SHP77 treated with DMSO at 0.1 percent for 48 hours (cell line): Measurements from ENCODE around the gene KRT4.

Source experiments
- DNase-seq: peaks from one replicate; lab custom pipeline; 2025; lab: John Stamatoyannopoulos, UW

The KRT4 gene

GRCh38 chr12:52792185-52793029, 21.5 kb downstream of the KRT4 start:
- no peak for DNase-seq

- no peak for DNase-seq
Observed at GRCh38 chr12:52791271-52792184, 22.4 kb downstream of the KRT4 start.

DNA sequence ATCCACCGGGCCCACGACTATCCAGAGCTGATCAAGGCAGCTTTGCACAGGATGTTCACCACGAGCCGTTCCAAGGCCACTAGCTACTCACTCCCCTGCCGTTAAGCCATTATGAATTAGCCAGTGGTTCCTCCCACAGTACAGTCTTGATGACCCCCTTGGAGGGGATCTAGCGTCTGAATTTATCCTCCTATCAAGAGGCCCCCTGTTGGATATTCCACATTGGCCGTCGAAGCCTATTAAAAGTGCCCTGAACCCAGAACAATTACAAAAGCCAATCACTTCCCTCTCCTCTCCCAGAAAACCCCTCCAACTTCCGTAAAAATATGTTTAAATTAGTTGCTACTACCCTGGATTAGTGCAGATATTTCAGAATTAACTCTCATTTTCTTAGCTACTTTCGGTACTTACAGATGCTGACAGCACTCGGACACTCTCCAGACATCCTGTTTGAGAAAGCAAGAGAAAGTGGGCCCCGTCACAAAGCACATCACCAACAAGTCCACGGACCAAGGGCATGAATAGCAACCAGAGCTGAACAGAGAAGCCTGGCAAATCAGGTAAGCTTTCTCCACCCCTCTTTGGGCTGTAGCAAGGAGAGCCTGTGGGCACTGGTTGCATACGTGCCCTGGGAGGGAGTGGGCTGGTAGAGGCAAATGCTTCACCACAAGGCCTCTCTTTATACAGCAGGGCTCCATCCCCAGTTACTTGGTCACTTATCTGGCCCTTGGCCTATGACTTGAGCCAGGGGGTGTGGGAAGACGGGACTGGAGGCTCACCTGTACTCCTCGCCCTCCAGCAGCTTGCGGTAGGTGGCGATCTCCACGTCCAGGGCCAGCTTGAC, 23.3 kb downstream of the KRT4 start:
- no peak for DNase-seq

GRCh38 chr12:52789637-52790426, 24.1 kb downstream of the KRT4 start:
- DNase-seq = no peak

DNA sequence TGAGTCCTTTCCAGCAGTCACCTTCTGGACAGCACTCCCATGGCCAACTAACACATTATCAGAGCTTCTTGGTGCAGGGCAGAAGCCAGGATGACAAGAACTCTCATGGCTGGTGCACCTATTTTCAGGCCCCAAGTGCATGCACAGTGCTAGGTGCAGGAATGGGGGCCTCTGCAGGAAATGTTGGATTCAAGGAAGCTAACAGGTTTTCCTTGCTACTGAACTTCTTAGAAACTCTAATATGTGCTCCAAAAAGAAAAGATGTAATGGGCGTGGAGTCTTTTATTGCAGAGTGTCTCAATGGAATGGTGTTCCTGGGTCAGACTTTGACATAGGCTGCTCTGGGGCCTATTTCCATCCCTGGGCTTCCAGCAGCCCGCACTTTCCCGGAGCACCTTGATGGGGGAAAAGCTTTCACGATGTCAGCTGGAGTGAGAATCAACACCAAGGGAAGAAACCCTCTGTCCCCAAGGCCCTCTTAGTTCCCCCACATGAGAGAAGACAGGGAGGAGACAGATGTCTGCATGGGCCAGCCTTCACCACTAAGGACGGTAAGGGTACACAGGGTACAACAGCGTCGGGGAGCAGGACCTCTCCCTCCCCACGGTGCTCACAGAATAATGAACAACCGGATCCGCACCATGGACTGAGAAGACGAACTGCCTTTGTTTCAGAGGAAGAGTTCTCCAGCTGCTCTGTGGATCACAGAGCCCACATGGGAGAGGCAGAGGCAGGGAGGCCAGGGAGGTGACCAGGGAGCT, 24.9 kb downstream of the KRT4 start:
- DNase-seq = no peak

DNA sequence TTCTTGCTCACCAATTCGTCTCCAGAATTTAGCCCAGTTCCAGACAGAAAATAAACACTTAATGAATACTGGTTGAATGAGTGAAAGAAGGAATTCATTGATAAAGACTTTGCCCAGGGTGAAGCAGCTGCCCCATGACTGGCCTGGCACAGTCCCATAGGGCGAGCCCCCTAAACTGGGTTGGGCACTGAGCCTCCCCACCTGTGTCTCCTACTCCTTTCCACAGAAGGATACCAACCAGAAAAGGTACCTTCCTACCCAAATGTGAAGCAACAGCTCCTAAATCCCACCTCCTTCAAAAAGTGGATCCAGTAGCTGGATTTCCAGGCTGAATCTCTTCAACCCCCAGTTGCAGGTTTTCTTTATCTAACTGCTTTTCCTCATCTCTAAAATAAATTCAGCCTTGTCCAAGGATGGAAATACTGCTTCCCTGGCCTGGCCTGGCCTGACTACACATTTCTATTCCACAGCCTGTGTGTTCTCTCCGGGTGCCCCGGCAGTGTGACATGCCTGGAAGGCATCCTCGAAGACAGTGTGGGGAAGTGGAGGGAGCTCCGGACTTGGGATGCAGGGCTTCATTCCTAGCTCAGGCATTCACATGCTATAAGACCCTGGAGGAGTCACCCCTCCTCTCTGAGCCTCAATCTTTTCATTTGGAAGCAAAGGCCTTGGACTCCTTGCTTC, 25.6 kb downstream of the KRT4 start:
- DNase-seq = no peak

- DNase-seq = no peak
Observed at GRCh38 chr12:52787324-52788191, 26.4 kb downstream of the KRT4 start.

GRCh38 chr12:52784909-52785308, 29.0 kb downstream of the KRT4 start:
- DNase-seq = no peak

GRCh38 chr12:52783563-52784316, 30.2 kb downstream of the KRT4 start:
- no peak for DNase-seq

DNA sequence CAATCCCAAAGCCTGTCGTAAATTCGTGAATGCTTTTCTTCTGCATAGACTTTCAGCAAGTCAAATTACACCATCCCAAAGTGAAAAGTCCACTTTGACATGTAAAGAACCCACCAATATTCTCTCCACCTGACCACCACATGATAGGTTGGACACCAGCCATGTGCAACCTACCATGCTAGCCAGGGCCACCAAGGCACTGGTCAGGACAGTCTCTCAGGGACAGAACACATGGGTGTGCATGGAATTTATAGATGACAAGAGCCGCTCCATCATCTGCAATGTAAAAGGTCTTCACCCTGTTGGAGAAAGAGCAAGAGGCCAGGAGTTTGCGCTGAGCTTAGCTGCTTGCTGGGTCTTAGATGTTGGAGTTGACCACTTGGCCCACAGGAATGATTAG, 31.4 kb downstream of the KRT4 start:
- no peak for DNase-seq

- no peak for DNase-seq
Observed at GRCh38 chr12:52781399-52782082, 32.4 kb downstream of the KRT4 start.

DNA sequence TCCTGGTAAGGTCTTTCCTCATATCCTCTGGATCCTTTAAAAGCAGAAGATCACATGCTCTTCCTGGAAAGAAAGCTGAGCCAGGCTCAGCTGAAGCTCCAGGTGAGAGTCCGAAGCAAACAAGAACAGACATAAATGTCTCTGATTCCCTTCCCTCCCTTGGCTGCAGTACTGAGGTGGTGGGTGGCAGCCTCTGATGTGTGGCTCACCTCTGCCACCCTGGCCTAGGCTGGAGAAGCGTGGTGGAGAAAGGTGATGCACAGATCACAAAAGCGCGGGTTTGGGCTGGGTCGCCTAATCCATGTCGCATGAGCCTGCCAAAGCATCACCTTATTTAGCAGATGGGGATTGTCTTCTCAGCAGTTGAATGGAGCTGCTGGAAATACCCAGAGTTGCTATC, 34.0 kb downstream of the KRT4 start:
- no peak for DNase-seq

DNA sequence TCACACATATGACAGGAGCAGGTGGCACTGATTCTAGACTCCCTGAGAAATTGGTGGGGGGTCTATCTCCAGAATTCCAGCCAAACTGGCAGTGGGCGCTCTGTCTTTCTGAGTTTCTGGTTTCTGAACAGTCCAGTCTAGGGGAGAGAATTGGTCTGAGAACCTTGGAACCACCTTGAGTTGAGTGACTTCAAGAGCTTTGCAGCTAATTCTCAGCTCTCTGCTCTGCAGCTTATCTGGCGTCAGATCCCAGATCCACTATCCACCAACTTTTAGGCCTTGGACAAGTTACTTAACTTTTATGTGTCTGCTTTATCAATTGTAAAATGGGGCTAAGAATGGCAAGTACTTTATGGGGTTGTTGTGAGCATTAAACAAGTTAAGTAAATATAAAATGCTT, 35.1 kb downstream of the KRT4 start:
- no peak for DNase-seq

GRCh38 chr12:52777566-52777965, 36.4 kb downstream of the KRT4 start:
- no peak for DNase-seq

DNA sequence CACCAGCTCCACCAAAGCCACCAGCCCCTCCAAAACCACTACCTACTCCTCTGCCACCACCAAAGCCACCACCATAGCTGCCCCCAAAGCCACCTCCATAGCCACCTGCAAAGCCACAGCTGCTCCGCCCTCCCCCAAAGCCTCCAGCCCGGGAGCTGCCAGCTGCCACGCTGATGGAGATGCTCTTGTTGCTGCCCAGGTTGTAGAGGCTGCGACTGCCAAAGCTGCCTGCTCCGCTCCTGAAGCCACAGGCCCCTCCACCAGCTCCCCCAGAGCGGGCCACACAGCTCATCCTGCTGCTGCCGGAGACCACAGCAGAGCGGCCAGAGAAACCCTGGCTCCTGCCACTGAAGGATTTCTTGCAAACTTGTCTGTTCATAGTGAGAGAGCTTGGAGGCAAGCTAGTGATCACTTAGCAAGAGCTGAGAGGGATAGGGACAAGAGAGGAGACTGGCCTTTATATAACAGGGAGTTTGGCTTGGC, 37.0 kb downstream of the KRT4 start, which contains the start of gene KRT76:
KRT76 (minus strand) TSS at position 433 of the 483 bp plus-strand sequence; CDS start at position 379, 54 bp downstream.
- no peak for DNase-seq

- no peak for DNase-seq
Observed at GRCh38 chr12:52776435-52776834, 37.5 kb downstream of the KRT4 start.

- no peak for DNase-seq
Observed at GRCh38 chr12:52774629-52775250, 39.2 kb downstream of the KRT4 start.
